HepG2 (cell line): ENCODE data around the gene NABP2. TPM values are rescaled to one million over a fixed set of nuclear protein-coding genes. Genes with fewer than 3 reads are reported as not detected.

Source experiments
- ATAC-seq: fragments of 200-7000 bp; cut with Tn5 transposase; 3 replicates; pipeline ENCODE4 v1.9.1; 2020; ENCODE audit warnings: mild to moderate bottlenecking, moderate library complexity
- BruUV-seq: library from RNA; stranded (reverse); fragments of 400-500 nt; replicated peaks from 2 replicates; lab custom pipeline; 2021; lab: Mats Ljungman, UMichigan
- CTCF ChIA-PET: fragments of 300-600 bp; formaldehyde crosslinking; extraction: SDS; loops from one replicate; lab custom pipeline; 2021; ENCODE audit warnings: low total read pairs, inconsistent platforms, low intra/inter-chr PET ratio; lab: Yijun Ruan, JAX
- POLR2A ChIA-PET: fragments of 350-600 bp; sonication (Branson Sonifier 250); formaldehyde crosslinking; loops from one replicate; lab custom pipeline; 2020; ENCODE audit warnings: antibody characterized with exemption, inconsistent platforms; lab: Yijun Ruan, JAX
- DNase-seq: peaks from one replicate; pipeline ENCODE4 v3.0.0-alpha.2; 2015; ENCODE audit warnings: low spot score
- FAIRE-seq: peaks from 3 replicates; lab custom pipeline; 2011; peaks lifted over from hg19 to GRCh38; lab: Jason Lieb, UNC
- H2AFZ ChIP-seq: one replicate; pipeline ENCODE4 v1.6.1; 2011; ENCODE audit warnings: low read length, inconsistent platforms
- H3K27ac ChIP-seq: fragments of 300-600 bp; 3 replicates; pipeline ENCODE4 v1.8.0; 2011; ENCODE audit warnings: mixed run types, mild to moderate bottlenecking, mixed read lengths, low read length, inconsistent platforms; ENCODE audit not compliant: insufficient read depth; ENCODE audit errors: extremely low read length
- H3K27me3 ChIP-seq, 2 experiments: fragments of 200-600 bp in 1 of 2; 2 replicates in 1 of 2; 3 replicates in 1 of 2; pipeline versions ENCODE4 v1.6.0 to v1.8.0; 2011; ENCODE audit warnings: low read length in 2 of 2, mild to moderate bottlenecking in 2 of 2, moderate library complexity in 2 of 2, inconsistent platforms in 1 of 2; ENCODE audit not compliant: insufficient read depth in 2 of 2, control insufficient read depth in 1 of 2
- H3K36me3 ChIP-seq, 2 experiments: fragments of 200-600 bp in 1 of 2; replicated peaks in 1 of 2; 2 replicates in 1 of 2; 3 replicates in 1 of 2; pipeline versions ENCODE4 v1.5.1 to v1.8.0; 2011; ENCODE audit warnings: low read length in 2 of 2, inconsistent platforms in 1 of 2; ENCODE audit not compliant: insufficient read depth in 2 of 2, control insufficient read depth in 1 of 2
- H3K4me1 ChIP-seq: 2 replicates; pipeline ENCODE4 v1.5.1; 2012; ENCODE audit warnings: low read length, inconsistent platforms; ENCODE audit not compliant: insufficient read depth
- H3K4me2 ChIP-seq: 2 replicates; pipeline ENCODE4 v1.6.0; 2011; ENCODE audit warnings: low read depth, low read length, inconsistent platforms
- H3K4me3 ChIP-seq, 3 experiments: fragments of 200-600 bp in 1 of 3; sonication (generic), shearing (Covaris generic) in 1 of 3; replicated peaks in 1 of 3; 2 replicates each; pipeline ENCODE4 v1.5.1; 2011 to 2016; ENCODE audit warnings: low read length in 3 of 3, inconsistent platforms in 2 of 3, low read depth in 2 of 3, mild to moderate bottlenecking in 2 of 3, control low read depth in 1 of 3, mixed read lengths in 1 of 3; ENCODE audit not compliant: insufficient read depth in 1 of 3
- H3K79me2 ChIP-seq: one replicate; pipeline ENCODE4 v1.6.1; 2011; ENCODE audit warnings: low read length, inconsistent platforms; ENCODE audit not compliant: insufficient read depth
- H3K9ac ChIP-seq: 2 replicates; pipeline ENCODE4 v1.6.0; 2011; ENCODE audit warnings: mild to moderate bottlenecking, low read depth, low read length, inconsistent platforms; ENCODE audit not compliant: insufficient read depth
- H3K9me3 ChIP-seq: 2 replicates; pipeline ENCODE4 v1.5.1; 2012; ENCODE audit warnings: mild to moderate bottlenecking, low read length
- H4K20me1 ChIP-seq: 2 replicates; pipeline ENCODE4 v1.6.0; 2011; ENCODE audit warnings: inconsistent platforms, mild to moderate bottlenecking, low read length, moderate library complexity; ENCODE audit not compliant: insufficient read depth
- GTF3A ChIP-seq: sonication (generic); formaldehyde crosslinking; conservative IDR thresholded peaks from 2 replicates; pipeline ENCODE4 v1.4.0; 2020; ENCODE audit warnings: mild to moderate bottlenecking, missing genetic modification reagents
- NFYB ChIP-seq: sonication (generic); formaldehyde crosslinking; IDR thresholded peaks from 2 replicates; pipeline ENCODE4 v1.4.0; 2020; ENCODE audit warnings: missing genetic modification reagents
- PPARG ChIP-seq: conservative IDR thresholded peaks from 2 replicates; pipeline ENCODE4 v1.6.1; 2016; ENCODE audit warnings: missing biosample characterization, missing genetic modification reagents
- PTBP1 ChIP-seq: fragments of 200-400 bp; formaldehyde crosslinking; IDR thresholded peaks from 2 replicates; pipeline ENCODE4 v1.6.1; 2018; ENCODE audit warnings: low read length, low read depth; ENCODE audit not compliant: poor library complexity, severe bottlenecking
- ZMAT5 ChIP-seq: sonication (generic); formaldehyde crosslinking; IDR thresholded peaks from 2 replicates; pipeline ENCODE4 v1.5.0; 2020; ENCODE audit warnings: mild to moderate bottlenecking, low read depth, missing genetic modification reagents, borderline replicate concordance
- ZNF101 ChIP-seq: sonication (generic); formaldehyde crosslinking; IDR thresholded peaks from 2 replicates; pipeline ENCODE4 v1.4.0; 2020; ENCODE audit warnings: mild to moderate bottlenecking, low read depth, missing genetic modification reagents, borderline replicate concordance
- ZNF674 ChIP-seq: sonication (generic); formaldehyde crosslinking; IDR thresholded peaks from 2 replicates; pipeline ENCODE4 v1.5.0; 2020; ENCODE audit warnings: low read depth, mild to moderate bottlenecking, missing genetic modification reagents
- WGBS: methylation state at CpG from one replicate; pipeline ENCODE4 v1.1.6; 2017; ENCODE audit warnings: low lambda C conversion rate; 5-methylcytosine and 5-hydroxymethylcytosine counted together
- in situ Hi-C: cut with HindIII; loops from 2 replicates; pipeline ENCODE4 v1.10.0; 2017; ENCODE audit warnings: low pct_unique_long_range_greater_than_20kb; ENCODE audit not compliant: extremely low pct_ligation_motif_present
- intact Hi-C: fragments of 100-400 bp; cut with micrococcal nuclease; formaldehyde crosslinking; loops from one replicate; pipeline ENCODE4 v1.10.0; 2022; ENCODE audit not compliant: unreplicated experiment
- polyA plus RNA-seq, 8 experiments: library from polyadenylated mRNA; depleted of rRNA in 3 of 8; stranded (reverse) in 7 of 8; unstranded in 1 of 8; fragments of >200 nt; fragmentation: Illumina TruSeq in 4 of 8; extraction: Trizol in 4 of 8; gene quantifications; 2 replicates each; pipeline versions ENCODE4 v1.2.1 to v1.2.3, GENCODE V29; 2011 to 2016; ENCODE audit warnings: low read depth in 4 of 8, missing spikeins in 1 of 8, mixed read lengths in 1 of 8; ENCODE audit not compliant: insufficient read depth in 1 of 8
- total RNA-seq, 5 experiments: library from RNA; depleted of rRNA; stranded (reverse); fragments of >200 nt; fragmentation: Illumina TruSeq; extraction: Trizol; gene quantifications; 2 replicates each; pipeline ENCODE4 v1.2.3, GENCODE V29; 2016; ENCODE audit warnings: low read depth in 1 of 5
- TF ChIP-seq, protein P1 (sequence below): sonication (generic); formaldehyde crosslinking; IDR thresholded peaks from 2 replicates; pipeline ENCODE4 v1.5.1; 2020; ENCODE audit warnings: mild to moderate bottlenecking, moderate library complexity, missing genetic modification reagents
- TF ChIP-seq, protein P2 (sequence below): sonication (generic); formaldehyde crosslinking; conservative IDR thresholded peaks from 2 replicates; pipeline ENCODE4 v1.5.0; 2020; ENCODE audit warnings: missing genetic modification reagents

Gene NABP2
- total and polyA plus RNA-seq, 2 of the 13 experiments (the other 11 are each of a cell fraction or from before 2014, with no cell fraction given) = 33.2 to 35.5 TPM

GRCh38 chr12:56258820-56259183 lies 34.7 kb downstream of the NABP2 start:
- Histone ChIP-seq H3K27ac (peak overlapping the region; percentile 45), H3K79me2 (peaks cover 10% of the 10 kb centered on the region), H2AFZ (peak overlapping the region; percentile 86), H3K9me3 (no peaks in the 10 kb centered on the region), H3K4me3 (peak overlapping the region; percentile 74 to 96 (median 88)), H4K20me1 (no peaks in the 10 kb centered on the region), H3K4me1 (peaks cover 28% of the 10 kb centered on the region), H3K4me2 (peak overlapping the region; percentile 97), H3K27me3 (no peaks in the 10 kb centered on the region), H3K9ac (peak overlapping the region; percentile 79), H3K36me3 (peaks cover 8 to 18% of the 10 kb centered on the region in 2 experiments)
- POLR2A ChIA-PET = interaction anchor here (0.5 to 3.5 kb wide), 6 partner anchors 8 to 178 kb away, joined by 3 to 24 read pairs (median 9); partner anchors contain the start of genes COQ10A and RNF41
- no peak for DNase-seq
- WGBS = 7% methylated on average over 9 of the region's 9 CpGs
- BruUV-seq = no TSS peak
- intact Hi-C loops (loop anchor here (1.0 to 5.0 kb wide), 2 partner anchors 37 to 66 kb away; partner anchors contain the start of genes NABP2 and RNF41), in situ Hi-C loops (loop anchor here (5.0 kb wide), 2 partner anchors 37 to 67 kb away; partner anchors contain the start of genes NABP2 and RNF41)
- TF ChIP-seq ZNF674 (CRISPR knock-in tag) (no peak), PPARG (CRISPR knock-in tag) (no peak), PTBP1 (no peak)
- TF ChIP-seq, protein P1, sequence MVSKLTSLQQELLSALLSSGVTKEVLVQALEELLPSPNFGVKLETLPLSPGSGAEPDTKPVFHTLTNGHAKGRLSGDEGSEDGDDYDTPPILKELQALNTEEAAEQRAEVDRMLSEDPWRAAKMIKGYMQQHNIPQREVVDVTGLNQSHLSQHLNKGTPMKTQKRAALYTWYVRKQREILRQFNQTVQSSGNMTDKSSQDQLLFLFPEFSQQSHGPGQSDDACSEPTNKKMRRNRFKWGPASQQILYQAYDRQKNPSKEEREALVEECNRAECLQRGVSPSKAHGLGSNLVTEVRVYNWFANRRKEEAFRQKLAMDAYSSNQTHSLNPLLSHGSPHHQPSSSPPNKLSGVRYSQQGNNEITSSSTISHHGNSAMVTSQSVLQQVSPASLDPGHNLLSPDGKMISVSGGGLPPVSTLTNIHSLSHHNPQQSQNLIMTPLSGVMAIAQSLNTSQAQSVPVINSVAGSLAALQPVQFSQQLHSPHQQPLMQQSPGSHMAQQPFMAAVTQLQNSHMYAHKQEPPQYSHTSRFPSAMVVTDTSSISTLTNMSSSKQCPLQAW (CRISPR knock-in tag) = 0 out of 2 replicates have a peak, but pooled peaks have one; percentile 34
- no peak for FAIRE-seq
- CTCF ChIA-PET = interaction anchor here (1.2 to 2.1 kb wide), 5 partner anchors 8 to 52 kb away, joined by 3 to 12 read pairs (median 6); partner anchors contain the start of genes COQ10A, NABP2 and SLC39A5
- ATAC-seq = no peak

GRCh38 chr12:56260380-56260779 lies 36.2 kb downstream of the NABP2 start:
- no peaks in the 10 kb centered on the region for H3K9me3 ChIP-seq
- ChIA-PET POLR2A (interaction anchor here (1.0 kb wide), 1 partner anchor 9 kb away, joined by 5 read pairs; no protein-coding TSS in a partner anchor), CTCF (no interaction called here)
- H3K9ac ChIP-seq = no peak overlapping the region
- no peaks in the 10 kb centered on the region for H3K27me3 ChIP-seq
- H4K20me1 ChIP-seq = no peaks in the 10 kb centered on the region
- FAIRE-seq = no peak
- 71% methylated on average over 8 of the region's 8 CpGs for WGBS
- no peak overlapping the region for H3K27ac ChIP-seq
- H3K36me3 ChIP-seq = peaks cover 2 to 6% of the 10 kb centered on the region in 2 experiments; a peak in 4 of 5 replicates
- no peak for ATAC-seq
- no peak overlapping the region for H3K4me2 ChIP-seq
- DNase-seq = no peak
- no TSS peak for BruUV-seq
- no peak overlapping the region for H2AFZ ChIP-seq
- peaks cover 10% of the 10 kb centered on the region for H3K79me2 ChIP-seq
- peaks cover 34% of the 10 kb centered on the region for H3K4me1 ChIP-seq
- H3K4me3 ChIP-seq = no peak overlapping the region
- in situ Hi-C loops = no loop called here
- intact Hi-C loops = no loop called here
- TF ChIP-seq NFYB (CRISPR knock-in tag) (no peak), GTF3A (CRISPR knock-in tag) (no peak), ZMAT5 (CRISPR knock-in tag) (no peak), ZNF101 (CRISPR knock-in tag) (no peak)
- TF ChIP-seq, protein P2, sequence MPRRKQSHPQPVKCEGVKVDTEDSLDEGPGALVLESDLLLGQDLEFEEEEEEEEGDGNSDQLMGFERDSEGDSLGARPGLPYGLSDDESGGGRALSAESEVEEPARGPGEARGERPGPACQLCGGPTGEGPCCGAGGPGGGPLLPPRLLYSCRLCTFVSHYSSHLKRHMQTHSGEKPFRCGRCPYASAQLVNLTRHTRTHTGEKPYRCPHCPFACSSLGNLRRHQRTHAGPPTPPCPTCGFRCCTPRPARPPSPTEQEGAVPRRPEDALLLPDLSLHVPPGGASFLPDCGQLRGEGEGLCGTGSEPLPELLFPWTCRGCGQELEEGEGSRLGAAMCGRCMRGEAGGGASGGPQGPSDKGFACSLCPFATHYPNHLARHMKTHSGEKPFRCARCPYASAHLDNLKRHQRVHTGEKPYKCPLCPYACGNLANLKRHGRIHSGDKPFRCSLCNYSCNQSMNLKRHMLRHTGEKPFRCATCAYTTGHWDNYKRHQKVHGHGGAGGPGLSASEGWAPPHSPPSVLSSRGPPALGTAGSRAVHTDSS = no peak
